Nephron (organoid): Measurements from ENCODE around the gene TEKT5.

ENCODE experiments used
- H3K27ac Mint-ChIP-seq, 3 experiments: 2 replicates each; pipeline ENCODE4 v1.8.0; 2020; ENCODE audit warnings: mixed read lengths in 3 of 3, mild to moderate bottlenecking in 2 of 3, moderate library complexity in 1 of 3
- H3K27me3 Mint-ChIP-seq: 2 replicates; pipeline ENCODE4 v1.8.0; 2021; ENCODE audit warnings: low read depth, mild to moderate bottlenecking, moderate library complexity, mixed read lengths
- H3K36me3 Mint-ChIP-seq: 2 replicates; pipeline ENCODE4 v1.8.0; 2020; ENCODE audit warnings: low read depth, mixed read lengths
- H3K4me1 Mint-ChIP-seq: 2 replicates; pipeline ENCODE4 v1.8.0; 2020; ENCODE audit warnings: mixed read lengths
- H3K4me3 Mint-ChIP-seq, 3 experiments: 2 replicates each; pipeline ENCODE4 v1.8.0; 2020; ENCODE audit warnings: mild to moderate bottlenecking in 3 of 3, mixed read lengths in 3 of 3, moderate library complexity in 2 of 3
- H3K9me3 Mint-ChIP-seq: 2 replicates; pipeline ENCODE4 v1.8.0; 2020; ENCODE audit warnings: mixed read lengths
- TF ChIP-seq, protein P1 (sequence below), 3 experiments: fragments of 200-600 bp; sonication (generic); IDR thresholded peaks; one replicate each; pipeline ENCODE4 v1.5.0; 2021; ENCODE audit warnings: antibody characterized with exemption in 3 of 3; ENCODE audit not compliant: unreplicated experiment in 3 of 3

TEKT5 gene

GRCh38 chr16:10594312-10594950, 100.3 kb downstream of the TEKT5 start:
- no peaks in the 10 kb centered on the region for H3K36me3 Mint-ChIP-seq

DNA sequence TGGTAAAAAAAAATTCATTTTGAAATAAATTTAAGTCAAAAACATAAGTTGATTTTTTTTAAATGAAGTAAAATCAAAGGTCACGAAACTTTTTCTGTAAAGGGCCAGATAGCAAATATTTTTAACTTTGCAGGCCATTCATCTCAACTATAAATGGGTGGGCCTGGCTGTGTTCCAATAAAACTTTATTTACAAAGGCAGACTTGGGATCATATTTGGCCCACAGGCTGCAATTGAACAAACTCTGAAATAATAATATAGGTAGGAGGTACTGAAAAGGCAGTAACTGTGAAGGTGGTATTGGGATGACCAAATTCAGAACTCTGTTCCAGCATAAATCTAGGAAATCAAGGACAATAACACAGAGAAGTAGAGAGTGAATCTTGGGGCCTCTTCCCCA, 102.1 kb downstream of the TEKT5 start:
- Mint-ChIP-seq H3K9me3 (no peaks in the 10 kb centered on the region), H3K27me3 (peaks cover 27% of the 10 kb centered on the region), H3K36me3 (no peaks in the 10 kb centered on the region), H3K4me1 (peaks cover 14% of the 10 kb centered on the region), H3K27ac (no peak overlapping the region), H3K4me3 (no peak overlapping the region)
- TF ChIP-seq, protein P1, sequence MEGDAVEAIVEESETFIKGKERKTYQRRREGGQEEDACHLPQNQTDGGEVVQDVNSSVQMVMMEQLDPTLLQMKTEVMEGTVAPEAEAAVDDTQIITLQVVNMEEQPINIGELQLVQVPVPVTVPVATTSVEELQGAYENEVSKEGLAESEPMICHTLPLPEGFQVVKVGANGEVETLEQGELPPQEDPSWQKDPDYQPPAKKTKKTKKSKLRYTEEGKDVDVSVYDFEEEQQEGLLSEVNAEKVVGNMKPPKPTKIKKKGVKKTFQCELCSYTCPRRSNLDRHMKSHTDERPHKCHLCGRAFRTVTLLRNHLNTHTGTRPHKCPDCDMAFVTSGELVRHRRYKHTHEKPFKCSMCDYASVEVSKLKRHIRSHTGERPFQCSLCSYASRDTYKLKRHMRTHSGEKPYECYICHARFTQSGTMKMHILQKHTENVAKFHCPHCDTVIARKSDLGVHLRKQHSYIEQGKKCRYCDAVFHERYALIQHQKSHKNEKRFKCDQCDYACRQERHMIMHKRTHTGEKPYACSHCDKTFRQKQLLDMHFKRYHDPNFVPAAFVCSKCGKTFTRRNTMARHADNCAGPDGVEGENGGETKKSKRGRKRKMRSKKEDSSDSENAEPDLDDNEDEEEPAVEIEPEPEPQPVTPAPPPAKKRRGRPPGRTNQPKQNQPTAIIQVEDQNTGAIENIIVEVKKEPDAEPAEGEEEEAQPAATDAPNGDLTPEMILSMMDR (IDR thresholded peaks at IDR 0.05; ENCODE audit: unreplicated experiment in 3 of 3): no peak

More at GRCh38 chr16:10594312-10594950, 100.3 kb downstream of the TEKT5 start:
- Mint-ChIP-seq H3K4me3 (no peak overlapping the region), H3K9me3 (no peaks in the 10 kb centered on the region), H3K4me1 (peaks cover 9% of the 10 kb centered on the region), H3K27ac (no peak overlapping the region), H3K27me3 (peaks cover 14% of the 10 kb centered on the region)
- TF ChIP-seq, protein P1 (IDR thresholded peaks at IDR 0.05; ENCODE audit: unreplicated experiment in 3 of 3): no peak

DNA sequence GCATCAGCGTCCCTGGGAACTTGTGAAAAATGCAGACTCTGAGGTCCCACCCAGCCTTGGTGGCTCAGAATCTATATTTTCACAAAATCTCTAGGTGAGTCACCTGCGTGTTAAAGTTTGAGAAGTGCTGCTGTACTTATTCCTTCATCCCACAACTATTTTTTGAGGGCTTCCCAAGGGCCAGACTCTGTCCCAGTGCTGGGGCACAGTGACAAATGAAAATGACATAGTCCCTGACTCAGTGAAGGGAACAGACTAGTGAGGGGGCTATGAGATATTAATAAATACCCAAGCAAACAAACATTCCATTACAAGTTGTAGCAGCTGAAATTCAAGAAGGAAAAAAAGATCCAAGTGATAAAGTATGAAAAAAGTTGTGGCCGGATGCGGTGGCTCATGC, 104.4 kb downstream of the TEKT5 start:
- peaks cover 19% of the 10 kb centered on the region for H3K27me3 Mint-ChIP-seq
- H3K9me3 Mint-ChIP-seq: no peaks in the 10 kb centered on the region
- TF ChIP-seq, protein P1 (IDR thresholded peaks at IDR 0.05; ENCODE audit: unreplicated experiment in 3 of 3): no peak
- no peak overlapping the region for H3K4me3 Mint-ChIP-seq
- H3K36me3 Mint-ChIP-seq: no peaks in the 10 kb centered on the region
- peaks cover 6% of the 10 kb centered on the region for H3K4me1 Mint-ChIP-seq
- H3K27ac Mint-ChIP-seq: no peak overlapping the region

DNA sequence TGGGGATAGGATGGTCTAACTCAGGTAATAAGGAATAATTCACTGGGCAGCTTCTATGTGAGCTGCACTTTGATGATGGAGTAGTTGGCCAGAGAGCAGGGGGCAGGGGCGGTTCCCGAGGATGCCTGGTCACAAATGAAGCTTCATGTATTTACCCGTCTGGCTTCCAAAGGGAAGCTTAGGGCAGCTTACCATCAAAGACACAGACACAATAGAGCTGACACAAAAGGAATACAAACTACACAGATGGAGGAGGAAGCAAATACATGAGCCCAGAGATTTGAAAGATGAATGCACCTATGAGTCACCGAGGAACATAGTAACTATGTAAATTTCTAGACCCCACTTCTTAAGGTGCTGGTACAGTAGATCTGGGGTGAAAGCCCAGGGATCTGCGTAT, 105.6 kb downstream of the TEKT5 start:
- Mint-ChIP-seq H3K36me3 (no peaks in the 10 kb centered on the region), H3K27ac (no peak overlapping the region), H3K9me3 (no peaks in the 10 kb centered on the region), H3K4me1 (peaks cover 10% of the 10 kb centered on the region), H3K4me3 (no peak overlapping the region), H3K27me3 (peaks cover 19% of the 10 kb centered on the region)
- TF ChIP-seq, protein P1 (IDR thresholded peaks at IDR 0.05; ENCODE audit: unreplicated experiment in 3 of 3): no peak

- H3K9me3 Mint-ChIP-seq: no peaks in the 10 kb centered on the region
- peaks cover 19% of the 10 kb centered on the region for H3K27me3 Mint-ChIP-seq
Observed at GRCh38 chr16:10587622-10588021, 107.1 kb downstream of the TEKT5 start.

More at GRCh38 chr16:10587622-10588021, 107.1 kb downstream of the TEKT5 start:
- TF ChIP-seq, protein P1 (IDR thresholded peaks at IDR 0.05; ENCODE audit: unreplicated experiment in 3 of 3): no peak
- Mint-ChIP-seq H3K4me1 (peaks cover 10% of the 10 kb centered on the region), H3K27ac (no peak overlapping the region), H3K36me3 (no peaks in the 10 kb centered on the region), H3K4me3 (no peak overlapping the region)
